HCEC 1CT (cell line): Measurements from ENCODE around the gene IFNAR2.
"Not testable (repeated sequence)": the region's sequence is repeated elsewhere in the genome, so short reads cannot be mapped to it uniquely, and the experiment has no call there.

Experiments used
- DNase-seq: peaks from one replicate; pipeline ENCODE4 v3.0.0-alpha.2; 2017

The IFNAR2 gene

GRCh38 chr21:33217138-33217520 is 12.6 kb upstream of the IFNAR2 start:
- DNase-seq = no peak

- no peak for DNase-seq
Measured at GRCh38 chr21:33219300-33219699, 10.4 kb upstream of the IFNAR2 start.

DNA sequence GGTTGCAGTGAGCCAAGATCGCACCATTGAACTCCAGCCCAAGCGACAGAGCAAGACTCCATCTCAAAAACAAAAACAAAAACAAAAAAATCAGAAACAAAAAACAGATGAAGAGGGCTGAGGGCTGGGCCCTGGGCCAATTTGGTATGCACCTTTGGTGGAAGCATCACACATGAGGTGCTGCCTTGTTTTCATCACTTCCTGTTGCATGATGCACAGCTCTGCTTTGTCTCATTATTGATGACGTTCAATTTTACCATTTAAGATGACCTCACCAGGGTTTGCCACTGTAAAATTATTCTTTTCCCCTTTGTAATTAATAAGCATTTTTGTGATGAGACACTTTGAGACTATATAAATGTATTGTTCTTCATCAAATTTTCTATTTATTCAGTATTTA is 9.8 kb upstream of the IFNAR2 start:
- DNase-seq = no peak

- DNase-seq = not testable (repeated sequence)
Measured at GRCh38 chr21:33225376-33225775, 4.4 kb upstream of the IFNAR2 start.

DNA sequence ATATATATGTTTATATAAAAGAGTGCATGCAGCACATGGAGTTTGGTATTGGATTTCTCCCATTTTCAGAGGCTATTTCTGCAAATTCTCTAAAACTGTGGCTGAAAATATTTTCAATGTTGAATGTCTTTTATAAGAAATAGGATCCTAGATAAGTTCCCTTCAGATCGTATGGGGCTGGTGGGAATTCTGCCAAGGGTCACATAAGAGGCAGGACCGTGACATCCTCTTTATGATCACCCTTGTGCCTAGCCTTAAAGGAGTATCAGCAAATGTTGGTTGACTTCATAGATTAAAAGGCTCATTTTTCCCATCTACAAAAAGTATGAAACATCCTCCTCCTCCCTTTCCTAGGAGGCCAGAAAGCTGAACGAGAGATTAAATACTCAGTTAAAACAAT is 1.3 kb upstream of the IFNAR2 start:
- DNase-seq = no peak

DNA sequence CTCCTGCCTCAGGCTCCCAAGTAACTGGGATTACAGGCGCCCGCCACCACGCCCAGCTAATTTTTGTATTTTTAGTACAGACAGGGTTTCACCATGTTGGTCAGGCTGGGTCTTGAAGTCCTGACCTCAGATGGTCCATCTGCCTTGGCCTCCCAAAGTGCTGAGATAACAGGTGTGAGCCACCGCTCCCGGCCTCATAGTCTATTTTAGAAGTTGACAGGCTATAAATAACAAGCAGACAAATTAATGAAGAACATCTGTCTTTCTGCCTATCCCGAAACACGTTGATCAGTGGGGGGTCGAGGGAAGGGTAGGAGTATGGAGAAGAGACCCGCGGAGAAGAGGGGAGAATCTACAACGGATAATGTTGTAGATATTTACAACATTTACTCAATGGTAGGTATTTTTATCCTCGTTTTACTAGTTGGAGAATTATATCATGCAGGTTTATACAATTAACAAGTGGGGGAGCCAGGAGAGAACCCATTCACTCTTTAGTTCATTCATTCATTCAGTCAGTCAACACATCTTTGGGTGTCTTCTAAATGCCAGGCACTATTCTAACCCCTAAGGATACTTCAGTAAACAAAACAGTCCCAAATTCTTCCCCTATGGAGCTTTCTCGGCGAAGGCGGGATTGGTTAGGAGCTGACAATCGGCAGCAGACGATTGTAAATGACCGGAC is 497 bp upstream of the IFNAR2 start:
- no peak for DNase-seq

GRCh38 chr21:33230545-33231324 is 997 bp downstream of the IFNAR2 start:
- DNase-seq = peak; percentile 37

DNA sequence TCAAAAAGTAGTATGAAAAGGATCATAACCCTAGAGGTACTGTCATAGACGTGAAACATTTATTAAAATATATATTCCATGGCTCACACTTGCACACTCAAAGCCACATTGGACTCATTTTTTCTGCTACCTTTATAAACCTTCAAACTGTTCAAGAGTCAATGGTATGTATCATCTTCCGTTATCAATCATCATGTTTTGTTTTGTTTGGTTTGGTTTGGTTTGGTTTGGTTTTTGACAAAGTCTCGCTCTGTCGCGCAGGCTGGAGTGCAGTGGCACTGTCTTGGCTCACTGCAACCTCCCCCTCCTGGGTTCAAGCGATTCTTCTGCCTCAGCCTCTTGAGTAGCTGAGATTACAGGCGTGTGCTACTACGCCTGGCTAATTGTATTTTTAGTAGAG is 1.8 kb downstream of the IFNAR2 start:
- no peak for DNase-seq

- DNase-seq = no peak
Measured at GRCh38 chr21:33232291-33233034, 2.7 kb downstream of the IFNAR2 start.

GRCh38 chr21:33234635-33235520 is 5.1 kb downstream of the IFNAR2 start:
- DNase-seq = no peak

GRCh38 chr21:33236013-33236686 is 6.4 kb downstream of the IFNAR2 start:
- DNase-seq = no peak

DNA sequence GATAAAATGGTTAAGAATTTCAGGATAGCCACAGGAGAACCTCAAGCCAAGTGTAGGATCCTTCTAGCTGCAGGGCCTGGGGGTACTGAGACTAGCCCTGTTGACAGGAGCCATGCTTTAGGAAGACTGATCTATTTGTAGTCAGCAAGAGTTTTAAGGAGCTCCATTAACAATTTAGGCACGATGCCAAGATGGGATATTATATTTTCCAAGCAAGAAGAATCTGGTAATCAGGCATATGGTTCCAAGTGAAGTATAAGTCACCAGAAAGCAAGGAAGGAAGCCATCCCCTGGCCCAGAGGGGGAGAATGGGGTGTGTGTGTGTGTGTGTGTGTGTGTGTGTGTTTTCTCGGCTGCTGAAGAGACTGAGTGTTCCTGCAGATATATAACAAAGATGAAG is 7.0 kb downstream of the IFNAR2 start:
- no peak for DNase-seq

- DNase-seq = no peak
Measured at GRCh38 chr21:33237486-33237885, 7.7 kb downstream of the IFNAR2 start.

DNA sequence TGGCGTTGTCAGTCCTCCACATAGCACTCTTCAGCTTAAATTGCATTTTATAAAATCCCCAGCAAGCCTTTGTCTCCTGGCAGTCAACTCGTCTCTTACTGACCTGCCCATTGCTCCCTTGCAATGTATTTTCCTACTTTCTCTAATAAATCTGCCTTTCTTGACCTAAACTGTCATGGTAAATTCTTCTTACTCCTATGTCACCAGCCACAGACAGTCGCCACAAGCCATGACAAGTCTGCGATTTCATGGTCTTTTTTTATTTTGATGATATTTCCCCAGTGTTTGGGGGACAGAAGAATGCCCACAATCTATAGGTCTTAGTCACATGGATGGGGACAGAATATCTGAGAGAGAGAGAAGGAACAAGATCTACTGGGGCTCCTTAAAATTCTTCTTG is 8.4 kb downstream of the IFNAR2 start:
- DNase-seq = no peak

GRCh38 chr21:33238565-33239255 is 9.0 kb downstream of the IFNAR2 start:
- no peak for DNase-seq

DNA sequence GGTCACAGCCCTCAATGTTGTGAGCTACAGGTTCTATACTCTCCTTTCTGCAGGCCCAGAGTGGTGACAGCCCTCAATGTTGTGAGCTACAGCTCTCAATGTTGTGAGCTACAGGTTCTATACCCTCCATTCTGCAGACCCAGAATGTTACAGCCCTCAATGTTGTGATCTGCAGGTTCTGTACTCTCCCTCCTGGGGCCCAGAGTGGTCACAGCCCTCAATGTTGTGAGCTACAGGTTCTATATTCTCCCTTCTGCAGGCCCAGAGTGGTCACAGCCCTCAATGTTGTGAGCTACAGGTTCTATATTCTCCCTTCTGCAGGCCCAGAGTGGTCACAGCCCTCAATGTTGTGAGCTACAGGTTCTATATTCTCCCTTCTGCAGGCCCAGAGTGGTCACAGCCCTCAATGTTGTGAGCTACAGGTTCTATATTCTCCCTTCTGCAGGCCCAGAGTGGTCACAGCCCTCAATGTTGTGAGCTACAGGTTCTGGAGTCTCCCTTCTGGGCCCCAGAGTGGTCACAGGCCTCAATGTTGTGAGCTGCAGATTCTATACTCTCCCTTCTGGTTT is 9.9 kb downstream of the IFNAR2 start:
- DNase-seq = not testable (repeated sequence)

GRCh38 chr21:33240404-33240803 is 10.7 kb downstream of the IFNAR2 start:
- DNase-seq = no peak

DNA sequence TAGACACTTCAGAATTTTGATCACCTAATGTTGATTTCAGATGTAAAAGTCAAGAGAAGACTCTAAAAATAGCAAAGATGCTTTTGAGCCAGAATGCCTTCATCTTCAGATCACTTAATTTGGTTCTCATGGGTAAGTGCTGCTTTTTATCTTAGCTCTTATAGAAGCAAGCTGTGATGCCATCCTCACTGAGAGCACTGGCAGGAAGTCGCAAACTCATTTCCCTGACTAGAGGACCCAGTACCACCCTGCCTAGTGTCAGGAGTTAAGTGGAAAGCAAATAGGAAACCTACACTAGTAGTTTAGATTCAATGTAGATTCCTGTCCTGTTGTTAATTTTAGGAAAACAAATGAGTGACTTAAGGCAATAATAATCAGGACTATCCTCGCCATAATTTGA is 12.1 kb downstream of the IFNAR2 start:
- no peak for DNase-seq

GRCh38 chr21:33242846-33243245 is 13.1 kb downstream of the IFNAR2 start:
- not testable (repeated sequence) for DNase-seq

GRCh38 chr21:33244082-33244778 is 14.5 kb downstream of the IFNAR2 start:
- no peak for DNase-seq

DNA sequence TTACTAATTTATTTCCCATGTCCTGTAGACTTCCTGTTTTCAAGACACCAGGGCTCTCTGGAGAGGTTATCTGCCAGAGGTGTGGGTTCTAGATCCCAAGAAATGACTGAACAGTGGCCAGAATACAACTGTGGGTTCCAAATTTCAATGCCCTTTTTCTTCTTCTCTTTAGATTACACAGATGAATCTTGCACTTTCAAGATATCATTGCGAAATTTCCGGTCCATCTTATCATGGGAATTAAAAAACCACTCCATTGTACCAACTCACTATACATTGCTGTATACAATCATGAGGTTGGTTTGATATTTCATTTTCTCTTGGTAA is 15.0 kb downstream of the IFNAR2 start:
- DNase-seq = no peak
